ENCODE data around the gene PLCD1.
"Not testable (repeated sequence)": the region's sequence is repeated elsewhere in the genome, so short reads cannot be mapped to it uniquely, and the experiment has no call there.

PLCD1 gene

DNA sequence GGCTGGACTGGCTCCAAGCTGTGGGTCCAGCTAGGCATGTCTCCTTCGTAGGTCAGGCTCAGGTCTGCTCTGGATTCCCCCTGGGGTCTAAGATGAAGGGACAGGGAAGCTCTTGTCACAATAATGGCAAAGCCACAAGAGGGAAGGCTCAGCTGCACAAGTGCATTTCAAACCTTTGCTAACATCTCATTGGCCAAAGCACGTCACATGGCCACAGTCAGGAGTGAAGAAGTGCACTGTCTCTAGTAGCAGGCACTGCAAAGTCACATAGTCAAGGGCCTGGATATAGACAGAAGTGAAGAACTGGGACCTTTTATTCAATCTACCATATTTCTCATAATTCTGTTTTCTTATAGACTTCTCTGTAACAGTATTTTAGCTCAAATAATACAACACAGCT, 29.7 kb upstream of the PLCD1 start:
- Histone ChIP-seq H3F3A (ENCODE audit: insufficient read depth, low read length) (no peaks in the 10 kb centered on the region), H3K27ac (ENCODE audit: low read length) (no peak overlapping the region), H3K4me2 (ENCODE audit: low read depth, low read length) (no peak overlapping the region), H3K4me3 (ENCODE audit: low read length) (no peak overlapping the region), H3K36me3 (replicated peaks; ENCODE audit: insufficient read depth, low read length) (no peaks in the 10 kb centered on the region), H3K9me3 (replicated peaks; ENCODE audit: insufficient read depth, low read length) (no peaks in the 10 kb centered on the region), H3K4me1 (ENCODE audit: low read length) (no peaks in the 10 kb centered on the region), H4K20me1 (ENCODE audit: insufficient read depth, low read length) (no peaks in the 10 kb centered on the region), H2AFZ (ENCODE audit: low read length) (no peak overlapping the region), H3K79me2 (ENCODE audit: low read length) (no peaks in the 10 kb centered on the region), H3K9me2 (replicated peaks; ENCODE audit: insufficient read depth, low read length) (no peaks in the 10 kb centered on the region), H3K9ac (ENCODE audit: low read length) (no peak overlapping the region), H3K27me3 (replicated peaks; ENCODE audit: insufficient read depth, low read length) (no peaks in the 10 kb centered on the region)
- TF ChIP-seq EZH2phosphoT487 (IDR thresholded peaks at IDR 0.05; ENCODE audit: low read length) (no peak), EZH2 (optimal IDR thresholded peaks at IDR 0.05; ENCODE audit: low read depth, low read length) (no peak)
- TF ChIP-seq, protein P1, sequence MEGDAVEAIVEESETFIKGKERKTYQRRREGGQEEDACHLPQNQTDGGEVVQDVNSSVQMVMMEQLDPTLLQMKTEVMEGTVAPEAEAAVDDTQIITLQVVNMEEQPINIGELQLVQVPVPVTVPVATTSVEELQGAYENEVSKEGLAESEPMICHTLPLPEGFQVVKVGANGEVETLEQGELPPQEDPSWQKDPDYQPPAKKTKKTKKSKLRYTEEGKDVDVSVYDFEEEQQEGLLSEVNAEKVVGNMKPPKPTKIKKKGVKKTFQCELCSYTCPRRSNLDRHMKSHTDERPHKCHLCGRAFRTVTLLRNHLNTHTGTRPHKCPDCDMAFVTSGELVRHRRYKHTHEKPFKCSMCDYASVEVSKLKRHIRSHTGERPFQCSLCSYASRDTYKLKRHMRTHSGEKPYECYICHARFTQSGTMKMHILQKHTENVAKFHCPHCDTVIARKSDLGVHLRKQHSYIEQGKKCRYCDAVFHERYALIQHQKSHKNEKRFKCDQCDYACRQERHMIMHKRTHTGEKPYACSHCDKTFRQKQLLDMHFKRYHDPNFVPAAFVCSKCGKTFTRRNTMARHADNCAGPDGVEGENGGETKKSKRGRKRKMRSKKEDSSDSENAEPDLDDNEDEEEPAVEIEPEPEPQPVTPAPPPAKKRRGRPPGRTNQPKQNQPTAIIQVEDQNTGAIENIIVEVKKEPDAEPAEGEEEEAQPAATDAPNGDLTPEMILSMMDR (IDR thresholded peaks at IDR 0.05; ENCODE audit: low read length), result no peak
- DNase-seq, result no peak

- no peaks in the 10 kb centered on the region for H3K9me3 ChIP-seq (replicated peaks; ENCODE audit: insufficient read depth, low read length)
- H3K79me2 ChIP-seq (ENCODE audit: low read length), result no peaks in the 10 kb centered on the region
- no peak overlapping the region for H2AFZ ChIP-seq (ENCODE audit: low read length)
- no peak for DNase-seq
- no peak overlapping the region for H3K27ac ChIP-seq (ENCODE audit: low read length)
- H3K4me3 ChIP-seq (ENCODE audit: low read length), result no peak overlapping the region
- H3K27me3 ChIP-seq (replicated peaks; ENCODE audit: insufficient read depth, low read length), result no peaks in the 10 kb centered on the region
- no peak overlapping the region for H3K9ac ChIP-seq (ENCODE audit: low read length)
- H3F3A ChIP-seq (ENCODE audit: insufficient read depth, low read length), result no peaks in the 10 kb centered on the region
- TF ChIP-seq EZH2 (optimal IDR thresholded peaks at IDR 0.05; ENCODE audit: low read depth, low read length), result no peak
- TF ChIP-seq, protein P1 (IDR thresholded peaks at IDR 0.05; ENCODE audit: low read length), result no peak
- TF ChIP-seq EZH2phosphoT487 (IDR thresholded peaks at IDR 0.05; ENCODE audit: low read length), result no peak
- no peaks in the 10 kb centered on the region for H4K20me1 ChIP-seq (ENCODE audit: insufficient read depth, low read length)
- no peaks in the 10 kb centered on the region for H3K9me2 ChIP-seq (replicated peaks; ENCODE audit: insufficient read depth, low read length)
- H3K4me2 ChIP-seq (ENCODE audit: low read depth, low read length), result no peak overlapping the region
- H3K4me1 ChIP-seq (ENCODE audit: low read length), result no peaks in the 10 kb centered on the region
- no peaks in the 10 kb centered on the region for H3K36me3 ChIP-seq (replicated peaks; ENCODE audit: insufficient read depth, low read length)
Observed at GRCh38 chr3:38054499-38055001, 25.1 kb upstream of the PLCD1 start.

GRCh38 chr3:38053813-38054498, 24.5 kb upstream of the PLCD1 start:
- H3K9me2 ChIP-seq (replicated peaks; ENCODE audit: insufficient read depth, low read length); H3K9me3 ChIP-seq (replicated peaks; ENCODE audit: insufficient read depth, low read length); DNase-seq; H3K9ac ChIP-seq (ENCODE audit: low read length); H3K27me3 ChIP-seq (replicated peaks; ENCODE audit: insufficient read depth, low read length); H3K27ac ChIP-seq (ENCODE audit: low read length); H3K79me2 ChIP-seq (ENCODE audit: low read length); H3K4me1 ChIP-seq (ENCODE audit: low read length); H3F3A ChIP-seq (ENCODE audit: insufficient read depth, low read length); H4K20me1 ChIP-seq (ENCODE audit: insufficient read depth, low read length); H3K4me2 ChIP-seq (ENCODE audit: low read depth, low read length); H2AFZ ChIP-seq (ENCODE audit: low read length); H3K36me3 ChIP-seq (replicated peaks; ENCODE audit: insufficient read depth, low read length); H3K4me3 ChIP-seq (ENCODE audit: low read length): not testable (repeated sequence)

DNA sequence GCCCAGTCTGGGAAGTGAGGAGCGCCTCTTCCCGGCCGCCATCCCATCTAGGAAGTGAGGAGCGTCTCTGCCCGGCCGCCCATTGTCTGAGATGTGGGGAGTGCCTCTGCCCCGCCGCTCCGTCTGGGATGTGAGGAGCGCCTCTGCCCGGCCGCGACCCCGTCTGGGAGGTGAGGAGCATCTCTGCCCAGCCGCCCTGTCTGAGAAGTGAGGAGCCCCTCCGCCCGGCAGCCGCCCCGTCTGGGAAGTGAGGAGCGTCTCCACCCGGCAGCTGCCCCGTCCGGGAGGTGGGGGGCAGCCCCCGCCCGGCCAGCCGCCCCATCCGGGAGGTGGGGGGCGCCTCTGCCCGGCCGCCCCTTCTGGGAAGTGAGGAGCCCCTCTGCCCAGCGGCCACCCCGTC, 23.8 kb upstream of the PLCD1 start:
- not testable (repeated sequence) for H4K20me1 ChIP-seq (ENCODE audit: insufficient read depth, low read length); H3K9me3 ChIP-seq (replicated peaks; ENCODE audit: insufficient read depth, low read length); H3K4me2 ChIP-seq (ENCODE audit: low read depth, low read length); H3K36me3 ChIP-seq (replicated peaks; ENCODE audit: insufficient read depth, low read length); H3K27me3 ChIP-seq (replicated peaks; ENCODE audit: insufficient read depth, low read length); H3F3A ChIP-seq (ENCODE audit: insufficient read depth, low read length); H3K79me2 ChIP-seq (ENCODE audit: low read length); DNase-seq; H3K4me3 ChIP-seq (ENCODE audit: low read length); H2AFZ ChIP-seq (ENCODE audit: low read length); H3K9me2 ChIP-seq (replicated peaks; ENCODE audit: insufficient read depth, low read length); H3K4me1 ChIP-seq (ENCODE audit: low read length); H3K9ac ChIP-seq (ENCODE audit: low read length); H3K27ac ChIP-seq (ENCODE audit: low read length)

All from MM.1S (cell line).